Omental fat pad (tissue), 4 donors: Measurements from ENCODE around the gene SLC22A9. TPM values are rescaled to one million over a fixed set of nuclear protein-coding genes. Genes with fewer than 3 reads are reported as not detected.

Source experiments
- ATAC-seq: fragments of 150-250 bp; one replicate; pipeline ENCODE4 v1.9.1; 2016; ENCODE audit warnings: mild to moderate bottlenecking, moderate library complexity; ENCODE audit not compliant: low FRiP score
- DNase-seq: peaks from one replicate; pipeline ENCODE4 v3.0.0-alpha.2; 2019; ENCODE audit warnings: low spot score
- CTCF ChIP-seq, 3 donors: fragments of 450-650 bp; IDR thresholded peaks; one replicate each; pipeline ENCODE4 v1.5.1; 2016 to 2017; ENCODE audit warnings: antibody characterized with exemption in 3 of 3, mild to moderate bottlenecking in 3 of 3, moderate library complexity in 2 of 3
- total RNA-seq, 4 donors: library from RNA; depleted of rRNA; stranded (reverse); fragments of >200 nt; gene quantifications; one replicate each; pipeline ENCODE4 v1.1.0, GENCODE V29; 2016

The SLC22A9 gene
- total RNA-seq, 4 donors from 2014 or later: not detected

DNA sequence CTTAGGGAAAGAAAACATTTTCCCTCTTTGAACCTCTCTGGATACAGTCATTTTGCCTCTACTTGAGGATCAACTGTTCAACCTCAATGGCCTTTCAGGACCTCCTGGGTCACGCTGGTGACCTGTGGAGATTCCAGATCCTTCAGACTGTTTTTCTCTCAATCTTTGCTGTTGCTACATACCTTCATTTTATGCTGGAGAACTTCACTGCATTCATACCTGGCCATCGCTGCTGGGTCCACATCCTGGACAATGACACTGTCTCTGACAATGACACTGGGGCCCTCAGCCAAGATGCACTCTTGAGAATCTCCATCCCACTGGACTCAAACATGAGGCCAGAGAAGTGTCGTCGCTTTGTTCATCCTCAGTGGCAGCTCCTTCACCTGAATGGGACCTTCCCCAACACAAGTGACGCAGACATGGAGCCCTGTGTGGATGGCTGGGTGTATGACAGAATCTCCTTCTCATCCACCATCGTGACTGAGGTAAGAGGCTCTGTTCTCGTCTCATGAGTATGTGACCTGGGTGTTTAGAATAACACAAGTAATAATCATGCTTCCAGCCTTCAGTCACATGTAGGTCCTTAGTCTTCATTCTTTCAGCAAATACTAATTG, 495 bp downstream of the SLC22A9 start:
- ATAC-seq (no peak), DNase-seq (no peak)
- TF ChIP-seq CTCF (IDR thresholded peaks at IDR 0.05): no peak

- DNase-seq: no peak
- no peak for TF ChIP-seq CTCF (IDR thresholded peaks at IDR 0.05)
- no peak for ATAC-seq
Measured at GRCh38 chr11:63371396-63371795, 1.8 kb downstream of the SLC22A9 start.

DNA sequence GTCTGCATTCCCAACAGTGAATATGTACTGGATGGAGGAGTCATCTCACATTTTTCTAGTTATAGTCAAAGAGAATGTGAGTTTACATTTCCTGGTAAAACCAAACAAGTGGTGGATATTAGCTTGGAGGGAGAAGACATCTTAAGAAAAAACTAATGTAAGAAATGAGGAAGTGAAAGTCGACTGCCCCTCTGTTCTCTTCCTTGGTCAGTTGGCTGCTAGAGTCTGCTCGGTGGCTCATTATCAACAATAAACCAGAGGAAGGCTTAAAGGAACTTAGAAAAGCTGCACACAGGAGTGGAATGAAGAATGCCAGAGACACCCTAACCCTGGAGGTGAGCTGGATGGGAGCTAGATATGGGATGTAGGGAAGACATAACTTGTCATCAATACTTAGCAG, 5.8 kb downstream of the SLC22A9 start:
- DNase-seq (no peak), ATAC-seq (no peak)
- no peak for TF ChIP-seq CTCF (IDR thresholded peaks at IDR 0.05)

DNA sequence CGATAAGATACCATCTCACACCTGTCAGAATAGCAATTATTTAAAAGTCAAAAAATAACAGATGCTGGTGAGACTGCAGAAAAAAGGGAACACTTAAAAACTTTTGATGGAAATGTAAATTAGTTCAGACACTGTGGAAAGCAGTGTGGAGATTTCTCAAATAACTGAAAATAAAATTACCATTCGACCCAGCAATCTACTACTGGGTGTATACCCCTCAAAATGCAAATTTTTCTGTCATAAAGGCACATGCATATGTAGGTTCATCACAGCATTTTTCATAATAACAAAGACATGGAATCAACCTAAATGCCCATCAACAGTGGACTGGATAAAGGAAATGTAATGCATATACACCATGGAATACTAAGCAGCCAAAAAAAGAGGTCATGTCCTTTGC, 10.5 kb downstream of the SLC22A9 start:
- DNase-seq (no peak), ATAC-seq (no peak)
- no peak for TF ChIP-seq CTCF (IDR thresholded peaks at IDR 0.05)

GRCh38 chr11:63395697-63396096, 26.1 kb downstream of the SLC22A9 start:
- TF ChIP-seq CTCF (IDR thresholded peaks at IDR 0.05): no peak
- DNase-seq (no peak), ATAC-seq (no peak)

DNA sequence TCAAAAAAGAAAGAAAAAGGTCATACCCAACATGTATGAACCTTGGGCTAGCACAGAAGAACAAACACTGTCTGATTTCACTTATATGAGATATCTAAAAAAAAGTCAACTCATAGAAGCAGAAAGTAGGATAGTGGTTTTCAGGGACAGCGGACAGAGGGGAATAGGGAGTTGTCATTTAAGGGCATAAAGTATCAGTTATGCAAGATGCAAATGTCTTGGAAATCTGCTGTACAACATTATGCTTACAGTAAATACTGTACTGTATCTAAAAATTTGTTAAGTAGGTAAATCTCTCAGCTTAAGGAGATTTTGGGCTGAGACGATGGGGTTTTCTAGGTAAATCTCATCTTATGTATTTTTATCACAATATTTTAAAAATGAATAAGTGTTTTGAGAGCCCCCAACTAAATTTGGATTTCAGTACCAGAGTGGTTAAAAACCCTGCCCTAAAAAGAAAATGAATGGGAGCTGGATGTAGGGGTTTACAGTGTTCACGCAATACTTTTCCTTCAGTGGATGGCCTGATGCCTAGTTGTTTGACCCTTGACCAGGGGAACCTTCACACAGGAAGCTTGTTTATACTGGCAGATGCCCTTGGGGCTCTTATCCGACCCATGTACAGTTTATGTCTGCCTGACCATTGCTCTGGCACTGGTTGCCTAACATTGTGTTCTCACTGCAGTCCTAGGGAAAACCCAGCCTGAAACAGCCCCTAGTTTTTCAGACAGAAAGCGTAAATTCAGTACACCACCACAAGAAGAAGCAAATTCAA, 34.8 kb downstream of the SLC22A9 start:
- TF ChIP-seq CTCF (IDR thresholded peaks at IDR 0.05): no peak
- DNase-seq (no peak), ATAC-seq (no peak)

DNA sequence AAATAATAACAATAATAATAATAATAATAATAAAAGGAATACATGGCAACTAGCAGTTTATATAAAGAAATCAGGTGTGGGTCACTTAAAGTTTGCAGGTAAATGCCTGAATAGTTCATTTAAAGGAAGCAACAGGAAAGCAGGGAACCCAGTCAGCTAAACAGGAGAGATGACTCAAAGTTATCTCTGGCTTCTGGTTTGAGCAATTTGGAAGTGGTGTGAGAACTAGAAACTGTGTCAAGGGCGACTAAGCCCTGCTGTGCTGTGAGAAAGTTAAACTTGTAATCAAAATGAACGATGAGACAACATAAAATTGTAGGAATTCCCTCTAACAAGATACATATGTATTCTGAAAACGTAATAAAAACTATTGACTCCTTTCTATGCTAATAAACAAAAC, 35.5 kb downstream of the SLC22A9 start:
- TF ChIP-seq CTCF (IDR thresholded peaks at IDR 0.05): no peak
- DNase-seq: no peak
- no peak for ATAC-seq
